WTC11 (cell line): ENCODE data around the gene CEP70. TPM values are rescaled to one million over a fixed set of nuclear protein-coding genes. Genes with fewer than 3 reads are reported as not detected.

Experiments used
- ATAC-seq: fragments of 200-7000 bp; cut with Tn5 transposase; 2 replicates; pipeline ENCODE4 v1.10.0; 2021; ENCODE audit warnings: mild to moderate bottlenecking, moderate library complexity
- CTCF ChIA-PET: fragments of 300-600 bp; sonication (Branson Sonifier 250); formaldehyde crosslinking; loops from one replicate; lab custom pipeline; 2021; ENCODE audit warnings: antibody characterized with exemption; lab: Charles Lee
- POLR2A ChIA-PET: fragments of 350-600 bp; sonication (Branson Sonifier 250); formaldehyde crosslinking; loops from one replicate; lab custom pipeline; 2021; ENCODE audit warnings: antibody characterized with exemption; lab: Charles Lee
- DNase-seq: peaks from one replicate; pipeline ENCODE4 v3.0.0; 2021; ENCODE audit warnings: low spot score
- H3K27ac Mint-ChIP-seq: 2 replicates; pipeline ENCODE4 v1.8.0; 2021; ENCODE audit warnings: mixed read lengths
- H3K27me3 Mint-ChIP-seq: 2 replicates; pipeline ENCODE4 v1.8.0; 2021; ENCODE audit warnings: low read depth, mild to moderate bottlenecking, moderate library complexity, mixed read lengths
- H3K36me3 Mint-ChIP-seq: 2 replicates; pipeline ENCODE4 v1.8.0; 2021; ENCODE audit warnings: mixed read lengths
- H3K4me1 Mint-ChIP-seq: 2 replicates; pipeline ENCODE4 v1.8.0; 2022; ENCODE audit warnings: mixed read lengths
- H3K4me3 Mint-ChIP-seq: 2 replicates; pipeline ENCODE4 v1.8.0; 2021; ENCODE audit warnings: mild to moderate bottlenecking, moderate library complexity, mixed read lengths
- H3K9me3 Mint-ChIP-seq: 2 replicates; pipeline ENCODE4 v1.8.0; 2021; ENCODE audit warnings: mixed read lengths
- AFF4 ChIP-seq: sonication (generic); formaldehyde crosslinking; IDR thresholded peaks from 2 replicates; pipeline ENCODE4 v1.8.1; 2023; ENCODE audit warnings: mild to moderate bottlenecking, missing genetic modification reagents, borderline replicate concordance
- ATF3 ChIP-seq: sonication (generic); formaldehyde crosslinking; conservative IDR thresholded peaks from 2 replicates; pipeline ENCODE4 v1.8.1; 2022; ENCODE audit warnings: mild to moderate bottlenecking, missing genetic modification reagents
- ATF6 ChIP-seq: sonication (generic); formaldehyde crosslinking; IDR thresholded peaks from 2 replicates; pipeline ENCODE4 v1.8.1; 2023; ENCODE audit warnings: mild to moderate bottlenecking, missing genetic modification reagents
- E2F4 ChIP-seq: sonication (generic); formaldehyde crosslinking; IDR thresholded peaks from 2 replicates; pipeline ENCODE4 v1.8.1; 2022; ENCODE audit warnings: low read depth, mild to moderate bottlenecking, moderate library complexity, missing genetic modification reagents, borderline replicate concordance
- E2F5 ChIP-seq: sonication (generic); formaldehyde crosslinking; IDR thresholded peaks from 2 replicates; pipeline ENCODE4 v1.8.1; 2022; ENCODE audit warnings: mild to moderate bottlenecking, moderate library complexity, missing genetic modification reagents
- EMX1 ChIP-seq: fragments of 250-450 bp; sonication (Bioruptor Pico); IDR thresholded peaks from 2 replicates; pipeline ENCODE4 v1.8.0; 2021; ENCODE audit warnings: mild to moderate bottlenecking
- FOXP4 ChIP-seq: sonication (generic); formaldehyde crosslinking; IDR thresholded peaks from 2 replicates; pipeline ENCODE4 v1.8.0; 2022; ENCODE audit warnings: mild to moderate bottlenecking, missing genetic modification reagents
- IRF2 ChIP-seq: sonication (generic); formaldehyde crosslinking; IDR thresholded peaks from 2 replicates; pipeline ENCODE4 v1.8.0; 2022; ENCODE audit warnings: low read depth, missing genetic modification reagents, borderline replicate concordance
- MAX ChIP-seq: sonication (generic); formaldehyde crosslinking; IDR thresholded peaks from 2 replicates; pipeline ENCODE4 v1.8.0; 2022; ENCODE audit warnings: mild to moderate bottlenecking, missing genetic modification reagents
- NR3C1 ChIP-seq: sonication (generic); formaldehyde crosslinking; conservative IDR thresholded peaks from 2 replicates; pipeline ENCODE4 v1.8.1; 2023; ENCODE audit warnings: low read depth, mild to moderate bottlenecking, missing genetic modification reagents
- OVOL2 ChIP-seq: fragments of 250-450 bp; sonication (Bioruptor Pico); IDR thresholded peaks from 2 replicates; pipeline ENCODE4 v1.9.0; 2021; ENCODE audit warnings: mild to moderate bottlenecking, borderline replicate concordance
- RELA ChIP-seq: sonication (generic); formaldehyde crosslinking; IDR thresholded peaks from 2 replicates; pipeline ENCODE4 v1.8.1; 2022; ENCODE audit warnings: missing genetic modification reagents, mild to moderate bottlenecking, borderline replicate concordance
- SOX15 ChIP-seq: fragments of 250-450 bp; sonication (Bioruptor Pico); IDR thresholded peaks from 2 replicates; pipeline ENCODE4 v1.9.0; 2021; ENCODE audit warnings: mild to moderate bottlenecking
- ZBTB21 ChIP-seq: sonication (generic); formaldehyde crosslinking; IDR thresholded peaks from 2 replicates; pipeline ENCODE4 v1.8.1; 2023; ENCODE audit warnings: mild to moderate bottlenecking, missing genetic modification reagents, borderline replicate concordance
- ZNF416 ChIP-seq: fragments of 250-450 bp; sonication (Bioruptor Pico); IDR thresholded peaks from 2 replicates; pipeline ENCODE4 v1.9.0; 2021; ENCODE audit warnings: mild to moderate bottlenecking, inconsistent platforms
- total RNA-seq: library from RNA; stranded (reverse); gene quantifications from 3 replicates; pipeline ENCODE4 v1.2.3, GENCODE V29; 2021

The CEP70 gene
- total RNA-seq, 1 experiment from 2014 or later, result 27.2 TPM

- no peak for TF ChIP-seq E2F5 (CRISPR knock-in tag)
- no peak for TF ChIP-seq NR3C1
- TF ChIP-seq, all 79 proteins: peak for 0
Observed at GRCh38 chr3:138547342-138547975, 46.6 kb downstream of the CEP70 start (continued).

GRCh38 chr3:138544546-138544945 is 49.5 kb downstream of the CEP70 start:
- Mint-ChIP-seq H3K9me3 (peaks cover 81% of the 10 kb centered on the region), H3K27ac (no peak overlapping the region), H3K4me1 (peaks cover 1% of the 10 kb centered on the region; the same call in 1 of the 2 replicates)
- POLR2A ChIA-PET, result no interaction called here
- no peak for TF ChIP-seq ZBTB21 (CRISPR knock-in tag)
- TF ChIP-seq IRF2, result no peak
- TF ChIP-seq OVOL2 (CRISPR knock-in tag), result no peak
- no peak for TF ChIP-seq AFF4
- TF ChIP-seq RELA (CRISPR knock-in tag), result no peak
- TF ChIP-seq, all 79 proteins: peak for 0
- H3K27me3 Mint-ChIP-seq, result no peaks in the 10 kb centered on the region
- H3K4me3 Mint-ChIP-seq, result no peak overlapping the region
- CTCF ChIA-PET, result no interaction called here
- H3K36me3 Mint-ChIP-seq, result peaks cover 91% of the 10 kb centered on the region
- no peak for DNase-seq
- ATAC-seq, result no peak

- TF ChIP-seq ATF6 (CRISPR knock-in tag) (no peak), SOX15 (no peak), RELA (CRISPR knock-in tag) (no peak), EMX1 (no peak), ATF3 (CRISPR knock-in tag) (no peak), E2F4 (CRISPR knock-in tag) (no peak), FOXP4 (CRISPR knock-in tag) (no peak), MAX (CRISPR knock-in tag) (no peak), ZNF416 (no peak)
- no peak for DNase-seq
- H3K27me3 Mint-ChIP-seq, result no peaks in the 10 kb centered on the region
- H3K4me1 Mint-ChIP-seq, result no peaks in the 10 kb centered on the region
- peaks cover 80% of the 10 kb centered on the region for H3K36me3 Mint-ChIP-seq
- H3K9me3 Mint-ChIP-seq, result peaks cover 71% of the 10 kb centered on the region
- ChIA-PET POLR2A (no interaction called here), CTCF (no interaction called here)
- no peak overlapping the region for H3K4me3 Mint-ChIP-seq
- no peak overlapping the region for H3K27ac Mint-ChIP-seq
- ATAC-seq, result no peak
Observed at GRCh38 chr3:138542977-138543376, 51.1 kb downstream of the CEP70 start.
